HEK293 (cell line): Measurements from ENCODE around the gene ABCC2.

Experiments used
- BCL11B ChIP-seq: fragments of 450-650 bp; formaldehyde crosslinking; IDR thresholded peaks from 2 replicates; pipeline ENCODE4 v1.5.1; 2016; ENCODE audit warnings: low read depth, missing biosample characterization, missing genetic modification characterization
- MYNN ChIP-seq: fragments of 450-650 bp; formaldehyde crosslinking; IDR thresholded peaks from 2 replicates; pipeline ENCODE4 v1.5.1; 2016; ENCODE audit warnings: missing biosample characterization, missing genetic modification characterization, borderline replicate concordance
- SP3 ChIP-seq: fragments of 450-650 bp; formaldehyde crosslinking; IDR thresholded peaks from 2 replicates; pipeline ENCODE4 v1.5.1; 2016; ENCODE audit warnings: missing biosample characterization, missing genetic modification characterization
- SP7 ChIP-seq: fragments of 450-650 bp; formaldehyde crosslinking; IDR thresholded peaks from 2 replicates; pipeline ENCODE4 v1.5.1; 2016; ENCODE audit warnings: missing biosample characterization, missing genetic modification characterization
- YY1 ChIP-seq: fragments of 450-650 bp; formaldehyde crosslinking; IDR thresholded peaks from 2 replicates; pipeline ENCODE4 v1.5.1; 2018; ENCODE audit warnings: missing biosample characterization, missing genetic modification characterization
- ZBTB10 ChIP-seq: fragments of 450-650 bp; formaldehyde crosslinking; IDR thresholded peaks from 2 replicates; pipeline ENCODE4 v1.5.1; 2016; ENCODE audit warnings: missing biosample characterization, missing genetic modification characterization
- ZBTB48 ChIP-seq: fragments of 450-650 bp; formaldehyde crosslinking; IDR thresholded peaks from 2 replicates; pipeline ENCODE4 v1.5.1; 2016; ENCODE audit warnings: missing biosample characterization, missing genetic modification characterization
- ZNF121 ChIP-seq: fragments of 450-650 bp; formaldehyde crosslinking; IDR thresholded peaks from 2 replicates; pipeline ENCODE4 v1.5.1; 2016; ENCODE audit warnings: missing biosample characterization, missing genetic modification characterization
- ZNF132 ChIP-seq: fragments of 450-650 bp; formaldehyde crosslinking; IDR thresholded peaks from 2 replicates; pipeline ENCODE4 v1.5.1; 2017; ENCODE audit warnings: missing biosample characterization, missing genetic modification characterization, borderline replicate concordance
- ZNF157 ChIP-seq: fragments of 450-650 bp; formaldehyde crosslinking; IDR thresholded peaks from 2 replicates; pipeline ENCODE4 v1.5.1; 2016; ENCODE audit warnings: missing biosample characterization, missing genetic modification characterization
- ZNF211 ChIP-seq: fragments of 450-650 bp; formaldehyde crosslinking; IDR thresholded peaks from 2 replicates; pipeline ENCODE4 v1.5.1; 2016; ENCODE audit warnings: low read depth, missing biosample characterization, missing genetic modification characterization
- ZNF221 ChIP-seq: fragments of 450-650 bp; formaldehyde crosslinking; IDR thresholded peaks from 2 replicates; pipeline ENCODE4 v1.5.1; 2017; ENCODE audit warnings: missing biosample characterization, missing genetic modification characterization, borderline replicate concordance
- ZNF23 ChIP-seq: fragments of 450-650 bp; formaldehyde crosslinking; IDR thresholded peaks from 2 replicates; pipeline ENCODE4 v1.5.1; 2016; ENCODE audit warnings: missing biosample characterization, missing genetic modification characterization, borderline replicate concordance
- ZNF292 ChIP-seq: fragments of 450-650 bp; formaldehyde crosslinking; IDR thresholded peaks from 2 replicates; pipeline ENCODE4 v1.5.1; 2016; ENCODE audit warnings: low read depth, missing biosample characterization, missing genetic modification characterization, borderline replicate concordance
- ZNF302 ChIP-seq: fragments of 450-650 bp; formaldehyde crosslinking; IDR thresholded peaks from 2 replicates; pipeline ENCODE4 v1.5.1; 2016; ENCODE audit warnings: missing biosample characterization, missing genetic modification characterization, low read depth
- ZNF426 ChIP-seq: fragments of 450-650 bp; formaldehyde crosslinking; IDR thresholded peaks from 2 replicates; pipeline ENCODE4 v1.5.1; 2017; ENCODE audit warnings: missing biosample characterization, missing genetic modification characterization, mild to moderate bottlenecking, inconsistent platforms, moderate library complexity
- ZNF513 ChIP-seq: fragments of 450-650 bp; IDR thresholded peaks from 2 replicates; pipeline ENCODE4 v1.5.1; 2018; ENCODE audit warnings: missing biosample characterization, missing genetic modification characterization
- ZNF555 ChIP-seq: fragments of 450-650 bp; formaldehyde crosslinking; conservative IDR thresholded peaks from 2 replicates; pipeline ENCODE4 v1.5.1; 2017; ENCODE audit warnings: missing biosample characterization, mild to moderate bottlenecking, missing genetic modification characterization, inconsistent platforms
- ZNF585B ChIP-seq: fragments of 450-650 bp; formaldehyde crosslinking; IDR thresholded peaks from 2 replicates; pipeline ENCODE4 v1.5.1; 2016; ENCODE audit warnings: missing biosample characterization, missing genetic modification characterization
- ZNF707 ChIP-seq: fragments of 450-650 bp; formaldehyde crosslinking; IDR thresholded peaks from 2 replicates; pipeline ENCODE4 v1.5.1; 2016; ENCODE audit warnings: missing biosample characterization, missing genetic modification characterization
- ZNF768 ChIP-seq: fragments of 450-650 bp; formaldehyde crosslinking; IDR thresholded peaks from 2 replicates; pipeline ENCODE4 v1.5.1; 2018; ENCODE audit warnings: missing biosample characterization, mild to moderate bottlenecking, missing genetic modification characterization
- ZSCAN4 ChIP-seq: fragments of 450-650 bp; formaldehyde crosslinking; IDR thresholded peaks from 2 replicates; pipeline ENCODE4 v1.5.1; 2017; ENCODE audit warnings: missing biosample characterization, missing genetic modification characterization
- ZXDB ChIP-seq: fragments of 450-650 bp; formaldehyde crosslinking; IDR thresholded peaks from 2 replicates; pipeline ENCODE4 v1.5.1; 2016; ENCODE audit warnings: missing biosample characterization, missing genetic modification characterization
- TF ChIP-seq, protein P1 (sequence below): fragments of 450-650 bp; formaldehyde crosslinking; IDR thresholded peaks from 2 replicates; pipeline ENCODE4 v1.5.1; 2016; ENCODE audit warnings: missing biosample characterization, missing genetic modification characterization, borderline replicate concordance
- TF ChIP-seq, protein P2 (sequence below): fragments of 450-650 bp; formaldehyde crosslinking; IDR thresholded peaks from 2 replicates; pipeline ENCODE4 v1.5.1; 2016; ENCODE audit warnings: missing biosample characterization, missing genetic modification characterization
- TF ChIP-seq, protein P3 (sequence below): IDR thresholded peaks from 2 replicates; pipeline ENCODE4 v1.6.1; 2011; ENCODE audit warnings: mild to moderate bottlenecking, low read depth, low read length, borderline replicate concordance
- TF ChIP-seq, protein P4 (sequence below): fragments of 450-650 bp; formaldehyde crosslinking; IDR thresholded peaks from 2 replicates; pipeline ENCODE4 v1.5.1; 2016; ENCODE audit warnings: missing biosample characterization, missing genetic modification characterization
- TF ChIP-seq, protein P5 (sequence below): fragments of 450-650 bp; formaldehyde crosslinking; IDR thresholded peaks from 2 replicates; pipeline ENCODE4 v1.5.1; 2016; ENCODE audit warnings: missing biosample characterization, missing genetic modification characterization

Gene ABCC2

DNA sequence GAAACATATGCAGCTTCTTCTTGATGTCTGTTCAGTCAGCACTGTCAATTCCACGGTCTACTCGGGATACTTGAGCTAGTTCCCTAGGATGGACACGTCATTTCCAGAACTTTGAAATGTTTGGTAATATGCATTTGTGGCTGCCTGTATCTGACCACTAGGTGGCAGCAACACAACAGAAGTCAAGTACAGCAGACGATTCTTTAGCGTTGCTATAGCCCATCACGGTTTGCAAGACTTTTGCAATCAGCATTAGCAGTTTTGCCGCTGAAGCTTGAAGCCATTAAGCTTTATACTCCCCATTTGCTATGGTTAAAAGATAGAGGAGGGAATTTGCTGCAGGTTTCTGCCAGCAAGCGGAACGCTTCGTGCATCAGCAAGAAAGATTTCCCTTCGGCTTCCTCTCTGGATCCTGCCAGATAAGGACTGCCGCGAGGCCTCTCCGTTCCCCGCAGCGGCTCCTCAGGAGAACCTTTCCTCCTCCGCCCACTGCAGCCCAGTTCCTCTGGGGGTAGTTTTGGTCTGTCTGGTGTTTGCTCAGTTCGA is 63.5 kb downstream of the ABCC2 start (continued):
- TF ChIP-seq, protein P1, sequence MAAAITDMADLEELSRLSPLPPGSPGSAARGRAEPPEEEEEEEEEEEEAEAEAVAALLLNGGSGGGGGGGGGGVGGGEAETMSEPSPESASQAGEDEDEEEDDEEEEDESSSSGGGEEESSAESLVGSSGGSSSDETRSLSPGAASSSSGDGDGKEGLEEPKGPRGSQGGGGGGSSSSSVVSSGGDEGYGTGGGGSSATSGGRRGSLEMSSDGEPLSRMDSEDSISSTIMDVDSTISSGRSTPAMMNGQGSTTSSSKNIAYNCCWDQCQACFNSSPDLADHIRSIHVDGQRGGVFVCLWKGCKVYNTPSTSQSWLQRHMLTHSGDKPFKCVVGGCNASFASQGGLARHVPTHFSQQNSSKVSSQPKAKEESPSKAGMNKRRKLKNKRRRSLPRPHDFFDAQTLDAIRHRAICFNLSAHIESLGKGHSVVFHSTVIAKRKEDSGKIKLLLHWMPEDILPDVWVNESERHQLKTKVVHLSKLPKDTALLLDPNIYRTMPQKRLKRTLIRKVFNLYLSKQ (tag by site-specific recombination): no peak
- TF ChIP-seq YY1 (tag by site-specific recombination): no peak
- TF ChIP-seq ZNF513: no peak
- TF ChIP-seq ZNF292 (tag by site-specific recombination): no peak
- no peak for TF ChIP-seq ZNF707
- TF ChIP-seq, protein P2, sequence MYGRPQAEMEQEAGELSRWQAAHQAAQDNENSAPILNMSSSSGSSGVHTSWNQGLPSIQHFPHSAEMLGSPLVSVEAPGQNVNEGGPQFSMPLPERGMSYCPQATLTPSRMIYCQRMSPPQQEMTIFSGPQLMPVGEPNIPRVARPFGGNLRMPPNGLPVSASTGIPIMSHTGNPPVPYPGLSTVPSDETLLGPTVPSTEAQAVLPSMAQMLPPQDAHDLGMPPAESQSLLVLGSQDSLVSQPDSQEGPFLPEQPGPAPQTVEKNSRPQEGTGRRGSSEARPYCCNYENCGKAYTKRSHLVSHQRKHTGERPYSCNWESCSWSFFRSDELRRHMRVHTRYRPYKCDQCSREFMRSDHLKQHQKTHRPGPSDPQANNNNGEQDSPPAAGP: 0 out of 2 replicates have a peak, but pooled peaks have one; percentile 22
- TF ChIP-seq ZNF121 (tag by site-specific recombination): no peak
- TF ChIP-seq ZNF768 (tag by site-specific recombination): no peak
- 0 out of 2 replicates have a peak, but pooled peaks have one; percentile 40 for TF ChIP-seq SP7
- TF ChIP-seq ZNF132 (tag by site-specific recombination): no peak
- TF ChIP-seq MYNN (tag by site-specific recombination): no peak
- TF ChIP-seq, protein P3, sequence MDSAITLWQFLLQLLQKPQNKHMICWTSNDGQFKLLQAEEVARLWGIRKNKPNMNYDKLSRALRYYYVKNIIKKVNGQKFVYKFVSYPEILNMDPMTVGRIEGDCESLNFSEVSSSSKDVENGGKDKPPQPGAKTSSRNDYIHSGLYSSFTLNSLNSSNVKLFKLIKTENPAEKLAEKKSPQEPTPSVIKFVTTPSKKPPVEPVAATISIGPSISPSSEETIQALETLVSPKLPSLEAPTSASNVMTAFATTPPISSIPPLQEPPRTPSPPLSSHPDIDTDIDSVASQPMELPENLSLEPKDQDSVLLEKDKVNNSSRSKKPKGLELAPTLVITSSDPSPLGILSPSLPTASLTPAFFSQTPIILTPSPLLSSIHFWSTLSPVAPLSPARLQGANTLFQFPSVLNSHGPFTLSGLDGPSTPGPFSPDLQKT: no peak
- peak; percentile 29; the same call in 1 of the 2 replicates for TF ChIP-seq ZBTB48 (tag by site-specific recombination)
- TF ChIP-seq ZNF555: no peak
- no peak for TF ChIP-seq ZNF23 (tag by site-specific recombination)
- no peak for TF ChIP-seq ZNF211
- TF ChIP-seq ZXDB (tag by site-specific recombination): no peak
- TF ChIP-seq ZSCAN4 (tag by site-specific recombination): no peak
- no peak for TF ChIP-seq ZNF302 (tag by site-specific recombination)
- no peak for TF ChIP-seq ZNF157 (tag by site-specific recombination)
- TF ChIP-seq SP3: no peak
- TF ChIP-seq, protein P4, sequence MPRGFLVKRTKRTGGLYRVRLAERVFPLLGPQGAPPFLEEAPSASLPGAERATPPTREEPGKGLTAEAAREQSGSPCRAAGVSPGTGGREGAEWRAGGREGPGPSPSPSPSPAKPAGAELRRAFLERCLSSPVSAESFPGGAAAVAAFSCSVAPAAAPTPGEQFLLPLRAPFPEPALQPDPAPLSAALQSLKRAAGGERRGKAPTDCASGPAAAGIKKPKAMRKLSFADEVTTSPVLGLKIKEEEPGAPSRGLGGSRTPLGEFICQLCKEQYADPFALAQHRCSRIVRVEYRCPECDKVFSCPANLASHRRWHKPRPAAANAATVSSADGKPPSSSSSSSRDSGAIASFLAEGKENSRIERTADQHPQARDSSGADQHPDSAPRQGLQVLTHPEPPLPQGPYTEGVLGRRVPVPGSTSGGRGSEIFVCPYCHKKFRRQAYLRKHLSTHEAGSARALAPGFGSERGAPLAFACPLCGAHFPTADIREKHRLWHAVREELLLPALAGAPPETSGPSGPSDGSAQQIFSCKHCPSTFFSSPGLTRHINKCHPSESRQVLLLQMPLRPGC (tag by site-specific recombination): no peak
- TF ChIP-seq ZNF426 (tag by site-specific recombination): no peak
- TF ChIP-seq, protein P5, sequence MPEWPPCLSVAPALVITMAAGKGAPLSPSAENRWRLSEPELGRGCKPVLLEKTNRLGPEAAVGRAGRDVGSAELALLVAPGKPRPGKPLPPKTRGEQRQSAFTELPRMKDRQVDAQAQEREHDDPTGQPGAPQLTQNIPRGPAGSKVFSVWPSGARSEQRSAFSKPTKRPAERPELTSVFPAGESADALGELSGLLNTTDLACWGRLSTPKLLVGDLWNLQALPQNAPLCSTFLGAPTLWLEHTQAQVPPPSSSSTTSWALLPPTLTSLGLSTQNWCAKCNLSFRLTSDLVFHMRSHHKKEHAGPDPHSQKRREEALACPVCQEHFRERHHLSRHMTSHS: no peak
- no peak for TF ChIP-seq BCL11B
- TF ChIP-seq ZBTB10 (tag by site-specific recombination): no peak
- TF ChIP-seq ZNF585B (tag by site-specific recombination): no peak
- no peak for TF ChIP-seq ZNF221
